HEK293 (cell line): ENCODE data around the gene ARHGAP15.

ENCODE experiments used
- SP2 ChIP-seq: fragments of 450-650 bp; formaldehyde crosslinking; IDR thresholded peaks from 2 replicates; pipeline ENCODE4 v1.5.1; 2016; ENCODE audit warnings: missing biosample characterization, missing genetic modification characterization
- ZNF239 ChIP-seq: fragments of 450-650 bp; formaldehyde crosslinking; IDR thresholded peaks from 2 replicates; pipeline ENCODE4 v1.5.1; 2016; ENCODE audit warnings: missing biosample characterization, missing genetic modification characterization
- ZNF530 ChIP-seq: fragments of 450-650 bp; formaldehyde crosslinking; IDR thresholded peaks from 2 replicates; pipeline ENCODE4 v1.5.1; 2016; ENCODE audit warnings: low read depth, missing biosample characterization, missing genetic modification characterization
- ZNF792 ChIP-seq: fragments of 450-650 bp; formaldehyde crosslinking; IDR thresholded peaks from 2 replicates; pipeline ENCODE4 v1.5.1; 2016; ENCODE audit warnings: missing biosample characterization, missing genetic modification characterization
- TF ChIP-seq, protein P1 (sequence below): fragments of 450-650 bp; formaldehyde crosslinking; IDR thresholded peaks from 2 replicates; pipeline ENCODE4 v1.5.1; 2016; ENCODE audit warnings: missing biosample characterization, missing genetic modification characterization, low read depth

DNA sequence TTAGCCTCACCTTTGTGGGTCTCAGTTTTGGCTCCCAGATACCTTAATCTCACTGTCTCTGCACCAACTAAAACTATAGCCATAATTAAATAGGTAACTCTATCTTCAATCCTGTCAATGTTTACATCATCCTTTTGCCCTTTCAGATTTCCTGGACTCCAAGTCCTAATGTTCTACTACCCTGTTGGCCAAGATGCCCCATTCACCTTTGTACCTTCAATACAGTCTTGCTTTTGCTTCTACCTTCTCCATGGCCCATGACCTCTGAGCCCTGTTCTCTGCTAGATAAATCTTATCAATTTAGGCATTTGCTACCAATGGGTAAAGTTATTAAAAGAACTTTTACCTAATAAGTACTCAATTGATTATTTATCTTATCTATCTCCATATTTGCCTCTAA lies 635.5 kb downstream of the ARHGAP15 start:
- TF ChIP-seq, protein P1, sequence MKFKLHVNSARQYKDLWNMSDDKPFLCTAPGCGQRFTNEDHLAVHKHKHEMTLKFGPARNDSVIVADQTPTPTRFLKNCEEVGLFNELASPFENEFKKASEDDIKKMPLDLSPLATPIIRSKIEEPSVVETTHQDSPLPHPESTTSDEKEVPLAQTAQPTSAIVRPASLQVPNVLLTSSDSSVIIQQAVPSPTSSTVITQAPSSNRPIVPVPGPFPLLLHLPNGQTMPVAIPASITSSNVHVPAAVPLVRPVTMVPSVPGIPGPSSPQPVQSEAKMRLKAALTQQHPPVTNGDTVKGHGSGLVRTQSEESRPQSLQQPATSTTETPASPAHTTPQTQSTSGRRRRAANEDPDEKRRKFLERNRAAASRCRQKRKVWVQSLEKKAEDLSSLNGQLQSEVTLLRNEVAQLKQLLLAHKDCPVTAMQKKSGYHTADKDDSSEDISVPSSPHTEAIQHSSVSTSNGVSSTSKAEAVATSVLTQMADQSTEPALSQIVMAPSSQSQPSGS (tag by site-specific recombination), result no peak
- TF ChIP-seq ZNF792 (tag by site-specific recombination), result no peak
- TF ChIP-seq ZNF530, result no peak
- no peak for TF ChIP-seq ZNF239
- no peak for TF ChIP-seq SP2 (tag by site-specific recombination)
